Skin of body (tissue), 2 donors: ENCODE results near the gene SLC12A4. TPM values are rescaled to one million over a fixed set of nuclear protein-coding genes. Genes with fewer than 3 reads are reported as not detected.

Source experiments
- DNase-seq: peaks from one replicate; lab custom pipeline; 2025; lab: John Stamatoyannopoulos, UW
- total RNA-seq: library from RNA; depleted of rRNA; stranded (reverse); fragments of >200 nt; gene quantifications from one replicate; pipeline ENCODE4 v1.2.3, GENCODE V29; 2014

SLC12A4 gene
- total RNA-seq, 1 donor from 2014 or later: 38.1 TPM

DNA sequence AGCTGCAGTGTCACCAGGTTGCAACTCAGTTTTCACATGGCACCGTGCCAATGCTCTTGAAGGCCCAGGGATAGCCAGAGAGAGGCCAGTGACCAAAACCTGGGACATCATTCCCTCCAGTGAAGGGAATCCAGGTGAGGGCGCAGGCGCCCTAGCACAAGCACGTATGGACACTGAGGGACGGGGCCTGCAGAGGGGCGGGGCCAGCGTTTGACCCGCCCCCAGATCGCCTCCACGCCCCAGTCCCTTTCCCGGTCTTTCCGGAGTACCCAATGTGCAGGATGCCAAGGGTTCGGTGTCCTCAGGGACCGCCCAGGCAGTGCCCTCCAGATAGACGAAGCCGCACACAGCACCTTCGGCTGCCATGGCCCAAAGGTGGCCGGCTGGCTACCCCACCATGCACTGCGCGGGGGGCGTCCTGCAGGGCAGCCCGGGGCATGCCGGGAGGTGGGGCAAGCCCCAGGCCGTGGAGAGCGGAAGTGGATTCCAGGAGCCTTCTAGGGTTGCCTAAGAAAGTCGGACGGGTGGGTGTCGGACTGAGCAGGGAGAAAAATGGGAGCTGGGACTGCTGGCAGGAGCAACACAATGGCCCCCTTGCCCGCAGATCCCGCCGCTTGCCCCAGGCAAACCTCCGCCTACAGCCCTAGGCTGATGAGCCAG, 4.6 kb downstream of the SLC12A4 start:
- DNase-seq: no peak

DNA sequence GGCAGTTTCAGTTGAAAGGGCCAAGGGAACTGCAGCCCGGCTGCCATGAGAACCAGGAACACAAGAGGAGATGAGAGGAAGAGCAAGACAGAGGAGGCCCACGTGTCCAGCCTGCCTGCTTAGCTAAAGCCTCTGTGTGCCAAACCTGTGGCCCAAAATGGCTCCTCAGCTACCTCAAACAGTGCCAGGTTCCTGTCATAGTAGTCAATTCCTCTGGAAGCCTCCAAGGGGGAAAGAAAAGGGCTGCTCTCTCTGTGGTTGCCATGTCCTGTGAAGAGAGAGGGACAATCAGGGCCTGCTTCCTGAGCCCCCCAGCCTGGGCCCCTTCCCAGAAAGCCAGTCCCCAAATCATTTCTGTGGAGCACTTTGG, 5.2 kb downstream of the SLC12A4 start:
- no peak for DNase-seq

DNA sequence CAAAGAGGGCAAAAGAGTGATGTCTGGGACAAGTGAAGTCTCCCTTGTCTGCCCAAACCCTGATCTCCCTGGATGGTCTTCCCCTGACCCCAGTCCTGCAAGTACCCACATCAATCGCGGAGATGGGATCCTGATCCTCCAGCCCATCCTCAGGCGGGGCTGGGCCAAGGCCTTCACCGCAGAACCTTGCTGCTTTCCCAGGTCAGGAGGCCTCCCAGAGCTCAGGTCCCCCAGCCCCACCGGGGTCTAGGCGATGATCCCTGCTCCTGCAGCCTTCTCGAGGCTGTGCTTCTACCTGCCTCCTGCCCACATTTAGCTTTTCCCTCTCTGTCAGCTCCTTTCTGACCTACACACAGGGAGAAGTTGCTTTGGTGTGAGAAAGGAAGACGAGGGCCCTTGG, 6.3 kb downstream of the SLC12A4 start:
- DNase-seq: no peak

DNA sequence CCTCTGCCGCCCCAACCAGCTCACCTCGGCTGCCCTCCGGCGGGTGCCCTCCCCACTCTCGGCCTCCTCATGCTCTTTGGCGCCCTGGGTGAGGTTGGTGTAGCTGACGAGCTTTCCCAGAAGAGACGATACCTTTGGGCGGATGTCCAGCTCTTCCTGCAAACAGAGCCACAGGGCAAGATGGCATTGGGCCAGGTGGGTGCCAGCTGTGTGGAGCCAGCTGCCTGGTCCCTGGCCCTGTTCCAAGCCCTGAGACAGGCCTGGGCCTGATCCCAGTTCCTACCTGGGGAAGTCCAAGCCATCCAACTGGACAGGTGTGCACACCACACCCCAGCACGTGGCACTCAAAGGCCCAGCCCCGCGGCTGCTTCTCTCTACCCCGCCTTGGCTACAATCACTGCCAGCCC, 6.9 kb downstream of the SLC12A4 start:
- DNase-seq: no peak

DNA sequence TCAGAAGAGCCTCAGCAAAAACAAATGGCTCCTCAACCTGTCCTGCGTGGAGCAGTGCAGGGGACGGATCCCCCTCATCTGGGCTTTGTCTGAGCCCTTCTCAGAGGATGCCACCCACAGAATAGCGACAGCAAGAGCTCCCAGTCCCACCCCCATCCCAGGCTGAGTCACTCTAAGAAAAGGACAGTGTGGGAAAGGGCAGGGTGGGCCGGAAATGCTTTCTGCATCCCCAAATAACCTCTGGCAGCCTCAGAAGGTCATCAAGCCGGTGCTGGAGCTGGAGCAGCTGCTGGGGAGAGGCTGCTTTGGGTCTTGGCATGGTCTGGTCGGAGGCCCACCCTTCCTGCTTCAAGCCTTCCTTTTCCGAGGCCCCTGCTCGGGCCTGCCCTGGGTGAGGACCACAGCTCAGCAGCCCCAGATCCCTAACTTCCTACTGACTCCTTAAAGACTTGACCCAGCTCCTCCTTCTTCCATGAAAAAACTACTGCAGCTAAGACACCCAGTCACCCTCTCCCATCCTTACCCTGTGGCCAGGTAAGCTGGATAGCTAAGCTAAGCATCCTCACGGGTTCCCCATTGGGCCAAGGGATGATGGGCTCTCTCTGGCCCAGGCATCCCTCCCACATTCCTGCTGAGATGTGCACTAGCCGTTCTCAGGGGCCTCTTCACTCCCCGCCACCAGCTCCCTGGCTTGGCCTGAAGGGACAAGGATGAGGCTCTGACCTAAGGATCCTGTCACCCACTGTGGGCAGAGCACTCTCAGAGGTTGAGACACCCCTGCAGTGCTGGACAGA, 8.7 kb downstream of the SLC12A4 start:
- DNase-seq: no peak

DNA sequence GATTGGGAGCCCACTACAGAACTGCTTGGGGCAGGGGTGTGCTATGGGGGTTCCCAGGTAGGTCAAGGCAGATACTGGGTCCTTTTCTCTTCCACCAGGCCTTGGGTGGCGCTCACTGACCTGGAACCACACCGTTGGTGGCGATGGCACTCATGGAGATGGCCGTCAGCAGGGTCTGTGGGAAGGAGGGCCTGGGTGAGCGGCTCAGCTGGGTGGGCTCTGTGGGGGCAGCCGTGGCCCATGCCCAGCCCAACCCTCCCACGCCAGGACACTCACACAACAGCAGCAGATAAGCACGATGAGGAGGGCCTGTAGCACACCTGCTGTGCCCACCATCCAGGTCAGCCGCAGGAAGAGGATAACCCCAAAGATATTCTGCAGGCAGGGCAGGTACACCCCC, 10.8 kb downstream of the SLC12A4 start:
- DNase-seq: no peak

DNA sequence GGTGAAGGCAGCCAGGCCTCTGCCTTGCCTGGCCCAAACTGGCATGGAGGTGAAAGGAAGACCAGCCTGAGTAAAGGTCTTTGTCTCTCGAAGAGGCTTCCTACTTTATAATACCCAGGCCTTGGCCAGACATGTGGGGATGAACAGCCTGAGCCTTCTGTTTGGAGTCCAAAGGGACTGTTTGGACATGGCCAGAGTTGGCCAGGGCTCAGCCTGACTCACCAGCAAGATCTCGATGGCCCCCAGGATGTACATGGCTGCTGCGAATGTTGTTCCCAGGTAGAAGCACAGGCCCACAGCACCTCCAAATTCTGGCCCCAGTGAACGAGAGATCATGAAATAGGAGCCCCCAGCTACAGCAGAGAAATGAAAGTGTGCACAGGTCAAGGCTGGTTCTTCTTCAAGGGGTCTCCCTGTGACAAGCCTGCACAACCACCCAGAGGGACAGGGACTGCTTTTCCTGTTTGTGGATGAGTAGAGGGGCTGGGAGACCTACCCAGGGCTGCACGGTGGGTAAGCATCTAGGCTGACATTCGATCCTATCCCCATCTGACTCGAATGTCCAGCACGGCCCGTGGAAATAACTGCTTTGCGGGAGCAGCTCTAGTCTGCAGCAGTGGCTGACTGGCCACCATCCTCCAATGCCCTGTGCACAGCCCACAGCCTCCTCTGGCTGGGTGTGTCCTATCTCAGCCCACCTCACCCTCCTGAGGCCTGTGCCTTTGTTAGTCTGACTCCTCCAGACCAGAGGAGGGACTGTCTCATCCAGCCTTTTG, 13.8 kb downstream of the SLC12A4 start:
- no peak for DNase-seq

DNA sequence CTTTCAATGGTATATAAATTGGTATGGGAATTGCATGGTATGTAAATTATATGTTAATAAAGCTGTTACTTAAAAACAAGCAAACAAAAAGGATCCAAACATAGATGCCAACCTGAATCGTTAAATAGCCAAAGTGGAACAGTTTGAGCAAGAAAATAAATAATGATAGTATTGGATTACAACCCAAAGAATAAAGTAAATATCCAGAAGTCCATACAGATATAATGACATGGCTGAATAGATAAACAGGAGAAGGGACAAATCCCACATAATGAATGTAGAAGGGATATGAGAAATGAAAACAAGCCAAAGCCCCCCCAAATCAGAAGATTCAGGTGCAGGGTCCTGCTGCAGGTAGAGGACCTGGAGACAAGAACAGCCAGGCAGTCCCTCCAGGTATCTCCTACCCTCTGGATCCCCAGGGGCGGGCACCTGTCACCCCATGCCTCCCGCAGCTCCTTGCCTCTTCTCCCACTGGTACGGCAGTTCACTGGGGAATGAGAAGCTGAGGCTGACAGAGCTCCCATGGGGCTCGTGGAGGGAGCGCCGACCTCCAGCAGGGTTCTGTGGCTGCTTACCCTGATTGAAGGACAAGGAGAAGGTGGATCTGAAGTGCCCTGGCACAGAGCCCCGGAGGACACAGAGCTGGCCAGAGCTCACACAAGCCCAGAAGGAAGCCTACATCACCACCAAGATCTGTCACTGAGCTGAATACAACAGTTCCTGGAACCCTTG, 14.6 kb downstream of the SLC12A4 start:
- DNase-seq: no peak

DNA sequence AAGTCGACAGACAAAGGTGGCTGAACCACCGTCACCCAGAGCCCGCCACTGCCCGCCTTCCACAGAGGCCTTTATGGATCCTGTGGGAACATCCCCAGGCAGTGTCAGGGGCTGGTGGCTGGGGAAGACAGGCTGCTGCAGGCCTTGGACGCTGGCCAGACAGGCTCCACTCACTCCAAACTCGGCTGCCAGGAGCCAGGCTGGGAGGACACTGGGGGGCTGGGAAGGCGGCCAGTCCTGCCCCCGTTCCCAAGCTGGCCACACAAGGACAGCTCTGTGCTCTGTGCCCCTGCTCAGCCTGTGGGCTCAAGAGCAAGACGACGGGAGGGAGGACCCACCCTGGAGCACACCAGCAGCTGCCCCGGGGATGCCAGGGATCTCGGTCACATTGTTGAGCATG, 17.0 kb downstream of the SLC12A4 start:
- no peak for DNase-seq

DNA sequence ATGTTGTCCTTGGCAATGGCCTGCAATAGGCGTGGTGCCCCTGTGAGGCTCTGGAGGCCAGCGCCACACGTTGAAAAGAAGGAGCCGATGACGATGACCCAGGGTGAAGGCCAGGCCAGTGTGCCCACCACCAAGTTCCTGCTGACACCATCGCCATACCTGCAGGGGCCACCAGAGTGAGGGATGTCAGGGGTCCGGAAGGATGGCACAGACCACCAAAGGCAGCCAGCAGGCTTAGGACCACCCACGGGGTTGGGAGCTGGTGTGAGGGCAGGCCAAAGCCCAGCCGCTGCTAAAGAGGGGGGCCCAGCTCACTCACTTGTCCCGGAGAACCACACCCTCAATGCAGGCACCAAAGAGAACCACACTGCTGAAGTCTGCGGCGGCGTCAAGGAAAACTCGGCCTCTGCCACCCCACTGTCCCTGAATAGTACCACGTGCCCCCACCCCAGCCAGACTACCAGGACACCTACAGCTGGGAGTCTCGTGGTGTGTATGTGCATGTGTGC, 18.0 kb downstream of the SLC12A4 start:
- no peak for DNase-seq

DNA sequence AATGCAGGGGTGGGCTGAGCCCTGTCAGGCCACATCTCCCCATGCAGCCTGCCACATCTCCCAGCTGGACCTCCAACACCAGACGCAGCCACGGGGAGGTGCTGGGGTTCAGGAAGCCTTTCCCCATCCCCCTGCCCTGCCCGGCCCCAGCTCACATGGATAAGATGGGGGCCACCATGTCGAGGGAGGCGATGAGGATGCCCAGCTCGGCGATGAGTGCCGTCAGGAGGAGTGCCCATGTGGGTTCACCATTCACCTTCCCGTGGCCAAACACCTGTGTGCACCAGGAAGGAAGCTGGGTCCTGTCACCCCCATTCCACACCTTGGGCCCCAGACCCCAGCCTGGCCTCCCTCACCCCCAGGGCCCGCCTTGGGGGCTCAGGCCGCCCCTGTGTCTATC, 18.8 kb downstream of the SLC12A4 start:
- no peak for DNase-seq

DNA sequence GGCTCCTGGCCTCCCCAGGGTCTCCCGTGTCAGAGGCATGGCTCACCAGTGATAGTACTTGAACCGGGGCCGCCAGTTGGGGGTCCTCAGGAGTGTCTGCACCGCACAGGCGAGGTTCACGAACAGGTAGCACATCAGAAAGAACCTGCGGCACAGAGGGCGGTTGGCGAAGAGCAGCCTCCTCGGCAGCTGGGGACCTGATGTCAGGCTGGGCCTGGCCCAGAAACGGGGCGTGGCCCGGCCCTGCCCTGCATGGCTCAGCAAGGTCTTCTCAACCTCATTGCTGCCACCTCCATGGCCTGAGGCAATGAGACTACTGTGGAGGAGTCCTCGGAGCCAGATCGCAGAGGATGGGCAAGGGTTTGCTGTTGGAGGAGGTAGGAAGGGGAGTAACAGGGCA, 20.4 kb downstream of the SLC12A4 start:
- DNase-seq: no peak

DNA sequence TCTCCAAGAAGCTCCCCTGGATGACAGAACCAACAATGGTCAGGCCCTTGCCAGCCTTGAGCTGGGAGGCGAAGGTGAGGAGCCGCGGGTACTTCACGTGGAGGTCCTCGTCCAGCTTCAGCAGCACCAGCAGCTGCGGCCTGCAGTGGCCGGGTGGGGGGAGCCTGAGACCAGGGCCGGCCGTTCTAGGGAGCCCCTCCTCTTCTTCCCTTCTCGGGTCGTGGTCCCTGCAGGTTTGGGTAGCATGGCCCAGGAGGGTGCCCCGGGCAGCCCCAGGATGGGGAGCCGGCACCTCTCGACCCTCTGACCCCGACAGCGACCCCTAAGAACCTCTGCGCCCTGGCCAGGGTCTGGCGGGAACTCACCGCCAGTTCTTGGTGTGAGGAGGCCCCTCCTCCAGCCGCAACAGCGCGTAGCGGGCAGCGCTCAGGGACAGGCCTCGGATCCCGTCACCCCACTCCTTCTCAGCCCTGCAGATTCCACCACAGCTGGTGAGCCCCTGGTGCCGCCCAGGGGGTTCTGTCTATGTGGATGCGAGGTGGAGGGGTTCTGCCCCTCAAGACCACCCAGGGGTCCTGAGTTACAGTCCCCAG, 21.4 kb downstream of the SLC12A4 start:
- DNase-seq: no peak

DNA sequence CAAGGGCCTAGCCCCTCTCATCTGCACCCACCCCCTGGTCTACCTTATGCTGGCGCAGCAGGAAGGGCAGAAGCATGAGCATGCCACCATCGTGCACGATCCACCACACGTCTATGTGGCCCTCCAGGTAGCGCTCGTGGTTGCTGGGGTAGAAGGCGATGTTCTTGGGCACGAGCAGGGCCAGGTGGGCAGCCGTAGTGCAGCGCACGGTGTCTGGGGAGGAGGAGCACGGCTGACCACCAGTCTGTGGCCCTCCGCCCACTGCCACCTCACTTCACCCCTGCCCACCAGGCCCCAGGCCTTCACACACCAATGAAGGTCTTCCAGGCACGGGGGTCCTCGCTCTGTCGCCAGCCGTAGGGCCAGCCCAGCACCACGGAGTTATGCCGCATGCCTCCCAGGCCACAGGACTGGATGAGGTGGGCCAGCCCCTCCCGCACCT, 22.3 kb downstream of the SLC12A4 start:
- no peak for DNase-seq

DNA sequence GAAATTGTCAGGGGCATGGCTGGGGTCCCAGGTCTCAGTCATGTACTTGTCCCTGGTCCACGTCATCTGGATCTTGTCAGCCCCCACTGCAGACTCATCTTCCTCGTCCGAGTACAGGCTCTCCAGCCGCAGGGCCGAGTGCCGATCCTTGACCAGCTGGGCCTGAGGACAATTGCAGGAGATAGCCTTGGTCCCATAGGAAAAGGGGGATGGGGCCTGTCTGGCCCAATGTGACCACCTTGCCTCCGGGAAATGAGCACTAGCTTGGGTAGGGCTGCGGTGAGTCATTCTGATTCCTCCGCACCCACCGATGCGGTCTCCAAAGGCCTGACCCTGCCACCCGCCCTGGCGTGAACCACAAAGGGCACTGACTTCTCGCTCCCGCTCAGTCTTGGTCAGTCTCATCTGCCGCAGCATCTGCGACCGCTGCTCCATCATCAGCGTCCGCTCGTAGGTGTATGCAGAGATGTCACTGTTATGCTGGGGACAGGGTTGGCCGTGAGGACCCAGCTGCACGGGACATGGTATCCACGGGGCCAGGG, 23.0 kb downstream of the SLC12A4 start:
- no peak for DNase-seq

DNA sequence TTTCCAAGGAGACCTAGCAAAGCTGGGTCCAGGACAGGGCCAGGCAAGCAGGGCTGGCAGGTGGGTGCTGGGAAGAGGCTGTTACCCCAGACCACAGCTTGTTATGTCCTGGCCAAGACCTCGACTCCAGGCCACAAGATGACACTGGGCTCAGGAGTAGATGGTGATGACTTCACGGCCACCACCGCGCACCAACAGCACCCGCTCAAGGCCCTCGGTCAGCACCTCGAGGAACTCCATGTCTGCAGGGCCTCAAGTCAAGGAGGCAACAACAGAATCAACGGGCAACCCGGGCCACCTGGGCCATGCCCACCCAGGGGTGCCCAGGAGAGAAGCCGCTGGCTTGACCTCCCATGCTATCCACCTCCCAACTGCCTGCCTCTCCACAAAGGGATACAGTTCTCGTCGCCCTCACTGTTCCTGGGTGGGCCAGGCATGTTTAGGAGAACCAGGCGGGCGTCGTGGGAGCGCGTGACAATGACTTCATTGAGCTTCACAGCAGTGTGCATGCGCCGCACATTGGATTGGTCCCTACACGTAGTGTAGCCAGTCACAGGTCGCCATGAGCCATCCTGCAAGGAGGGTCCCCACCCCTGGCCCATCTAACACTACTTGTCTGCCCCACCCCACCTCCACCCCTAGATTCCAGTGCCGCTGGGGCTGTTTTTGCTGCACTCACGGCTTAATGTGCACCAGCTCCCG, 23.6 kb downstream of the SLC12A4 start:
- DNase-seq: no peak

DNA sequence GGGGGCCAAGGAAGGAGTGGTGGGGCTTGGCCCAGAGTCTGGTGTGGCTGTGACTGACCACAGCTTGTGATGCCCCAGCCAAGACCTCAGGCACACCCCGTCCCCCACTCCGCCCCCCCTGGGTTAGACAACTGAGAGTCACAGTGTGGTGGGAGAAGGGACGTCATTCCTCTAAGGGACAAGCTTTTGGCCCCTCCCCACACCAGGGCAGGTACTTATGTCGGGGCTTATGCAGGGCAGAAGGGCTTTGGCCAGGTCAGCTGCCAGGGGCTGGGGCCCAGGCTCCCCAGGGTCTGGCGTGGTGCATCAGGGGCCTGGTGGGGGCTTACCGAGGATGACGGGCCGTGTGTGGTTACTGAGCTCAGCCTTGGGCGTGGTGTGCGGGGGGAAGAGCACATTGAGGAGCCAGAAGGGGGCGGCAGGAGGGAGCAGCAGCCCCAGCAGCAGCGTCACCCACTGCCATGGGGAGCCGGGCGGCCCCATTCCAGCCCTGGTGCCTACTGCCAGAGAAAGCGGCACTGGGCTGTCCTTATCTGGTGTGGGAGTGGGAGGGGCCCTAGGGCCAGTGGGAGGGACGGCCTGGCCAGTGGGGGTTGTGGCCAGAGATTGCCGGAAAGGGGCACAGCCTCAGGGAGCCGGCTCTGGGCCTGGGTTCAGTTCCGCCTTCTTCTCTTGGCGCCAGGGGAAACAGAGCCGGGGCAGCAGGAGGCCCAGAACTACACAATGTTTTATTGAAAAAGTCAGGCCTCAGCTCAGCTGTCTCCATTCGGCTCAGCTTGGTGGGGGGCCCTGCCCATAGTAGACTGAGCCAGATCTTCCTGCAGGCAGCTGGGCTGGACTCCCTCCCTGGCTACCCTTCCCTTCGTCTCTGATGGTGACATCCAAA, 24.6 kb downstream of the SLC12A4 start, which contains the start of gene LCAT:
Gene LCAT, minus strand, starts transcription at position 502 of the 886 bp plus-strand sequence. Its CDS starts 19 bp downstream, at position 483.
- DNase-seq: no peak

DNA sequence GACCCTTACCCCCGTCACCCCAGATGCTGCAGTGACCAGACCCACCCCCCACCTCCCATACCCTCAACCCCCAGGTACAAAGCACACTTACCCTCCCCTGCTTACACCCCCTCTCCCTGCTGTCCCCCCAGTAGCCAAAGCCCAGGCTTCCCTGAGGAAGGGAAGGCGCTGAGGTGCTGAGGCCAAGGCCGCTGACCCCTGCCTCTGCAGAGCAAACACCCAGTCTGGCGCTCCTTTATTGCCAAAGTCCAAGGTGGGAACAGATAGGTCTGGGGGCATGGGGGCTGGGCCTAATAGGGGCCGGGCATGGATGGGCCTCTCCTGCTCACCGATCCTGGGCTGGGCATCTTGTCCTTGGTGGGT, 25.2 kb downstream of the SLC12A4 start:
- no peak for DNase-seq
